NCI-H146 treated with DMSO at 0.1 percent for 48 hours (cell line): ENCODE results near the gene SLC39A8.

Source experiments
- DNase-seq: peaks from one replicate; lab custom pipeline; 2025; ENCODE audit not compliant: unreplicated experiment; lab: John Stamatoyannopoulos, UW

The SLC39A8 gene

DNA sequence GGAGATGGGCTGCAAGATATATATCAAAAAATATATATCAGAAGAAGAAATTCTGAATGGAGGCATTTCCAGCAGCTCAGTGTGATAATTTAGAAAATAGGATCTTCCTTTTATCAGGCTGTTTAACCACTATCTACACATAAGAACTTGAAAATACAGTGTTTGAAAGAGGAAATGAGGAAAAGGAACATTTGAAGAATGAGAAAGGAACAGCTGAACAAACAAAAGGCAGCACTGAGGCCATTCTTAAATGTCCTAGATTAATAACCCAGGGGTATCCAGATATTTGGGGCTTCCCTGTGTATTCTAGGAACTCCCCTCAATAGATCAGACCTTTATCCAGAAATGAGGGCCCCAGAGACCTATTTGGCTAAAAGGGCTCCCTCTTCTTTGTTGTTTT is 4.1 kb downstream of the SLC39A8 start:
- DNase-seq, result no peak

DNA sequence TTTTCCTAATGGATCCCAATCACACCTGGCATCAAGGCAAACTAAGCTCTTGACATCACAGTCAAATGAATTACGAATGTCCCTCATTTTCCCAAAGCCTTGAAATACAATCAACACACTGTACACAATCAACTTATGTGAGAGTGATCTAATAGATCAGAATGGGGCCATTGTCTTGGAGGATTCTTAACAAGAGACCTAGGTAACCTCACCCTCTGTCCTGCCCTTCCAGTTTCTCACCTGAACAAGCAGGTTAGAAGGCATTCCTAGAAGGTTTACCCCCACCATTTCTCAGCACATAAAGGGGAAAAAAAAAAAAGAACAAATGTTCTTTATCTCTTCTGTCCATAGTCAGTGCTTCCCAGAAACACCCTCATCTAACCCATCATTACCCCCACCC is 6.3 kb downstream of the SLC39A8 start:
- DNase-seq, result no peak

DNA sequence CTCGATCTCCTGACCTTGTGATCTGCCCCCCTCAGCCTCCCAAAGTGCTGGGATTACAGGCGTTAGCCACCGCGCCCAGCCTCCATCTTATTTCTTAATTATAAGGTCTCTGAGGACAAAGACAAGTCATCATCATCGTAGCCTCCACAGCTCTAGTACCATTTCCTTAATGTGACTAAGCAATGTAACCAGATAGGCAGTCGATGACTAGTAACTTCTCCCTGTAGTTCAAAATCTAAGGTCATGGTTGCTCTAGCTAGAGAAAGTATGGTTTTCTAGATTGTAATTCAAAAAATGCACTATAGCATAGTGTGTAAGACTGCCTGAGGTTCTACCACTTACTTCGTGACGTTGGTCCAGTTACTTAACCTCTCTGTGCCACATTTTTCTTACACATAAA is 6.9 kb downstream of the SLC39A8 start:
- no peak for DNase-seq

DNA sequence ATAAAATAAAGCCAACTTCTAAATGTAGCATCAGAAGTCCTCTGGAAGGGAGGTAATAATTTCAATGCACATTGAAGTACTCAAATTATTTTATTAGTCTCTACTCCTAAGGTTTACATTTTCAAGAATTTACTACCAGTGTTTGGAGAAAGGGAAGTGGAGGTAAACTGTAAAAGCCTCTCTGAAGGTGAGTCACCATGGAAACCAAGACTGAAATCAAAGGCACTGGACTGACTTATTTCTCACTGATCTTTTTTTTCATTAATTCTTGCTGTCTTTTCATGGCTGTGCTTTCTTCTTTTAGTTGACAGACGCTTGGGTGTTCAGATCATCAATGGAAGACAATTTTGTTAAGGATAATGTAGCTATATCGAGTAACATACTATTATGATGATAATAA is 9.7 kb downstream of the SLC39A8 start:
- DNase-seq, result no peak

DNA sequence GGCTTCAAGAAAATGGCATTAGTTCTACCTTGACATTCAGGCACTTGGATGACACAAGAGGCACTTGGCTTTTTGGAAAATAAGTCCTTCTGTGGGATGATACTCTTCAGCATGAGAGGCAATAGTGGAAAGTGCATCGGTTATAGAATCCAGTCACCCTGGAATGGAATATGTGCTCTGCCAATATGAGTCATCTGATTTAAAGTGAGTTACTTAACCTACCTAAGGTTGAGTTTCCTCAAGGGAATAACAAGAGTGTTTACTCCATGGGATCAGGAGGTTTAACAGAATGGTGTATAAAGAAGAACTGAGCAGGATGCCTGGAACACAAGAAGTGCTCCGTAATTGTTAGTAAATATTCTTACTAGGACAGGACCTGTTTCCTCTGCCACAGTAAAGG is 10.7 kb downstream of the SLC39A8 start:
- no peak for DNase-seq

DNA sequence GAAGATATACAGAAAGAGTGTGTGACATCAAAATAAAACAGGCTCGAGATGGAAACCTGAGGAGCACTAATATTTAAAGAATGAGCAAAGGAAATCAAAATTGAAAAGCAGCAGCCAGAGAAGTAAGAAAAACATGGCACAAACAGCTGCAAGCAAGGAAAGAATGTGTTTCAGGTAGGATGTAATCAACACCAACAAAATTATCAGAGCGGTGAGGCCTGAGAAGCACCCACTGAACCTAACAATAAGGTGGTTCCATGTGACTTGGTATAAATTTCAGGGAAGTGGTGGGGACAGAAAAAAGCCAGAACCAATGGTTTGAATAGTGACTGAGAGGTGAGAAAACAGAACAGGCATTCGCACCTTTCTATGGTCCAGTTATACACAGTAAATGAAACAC is 11.5 kb downstream of the SLC39A8 start:
- no peak for DNase-seq

DNA sequence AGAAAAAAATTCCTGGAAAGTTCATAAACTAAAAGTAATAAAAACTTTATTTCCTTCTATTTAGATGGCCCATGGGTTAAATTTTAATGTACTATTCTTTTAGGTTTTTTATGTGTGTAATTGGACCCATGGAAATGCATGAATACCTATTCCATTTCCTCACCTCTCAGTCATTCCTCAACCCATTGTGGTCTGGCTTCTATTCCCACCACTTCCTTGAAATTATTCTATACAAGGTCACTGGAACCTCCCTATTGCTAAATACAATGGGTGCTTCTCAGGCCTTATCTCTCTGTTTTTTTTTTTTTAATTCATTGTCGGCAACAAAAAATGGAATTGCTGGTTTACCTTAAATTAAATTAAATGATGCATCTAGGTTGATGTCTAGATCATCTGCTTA is 17.2 kb downstream of the SLC39A8 start:
- DNase-seq, result no peak

DNA sequence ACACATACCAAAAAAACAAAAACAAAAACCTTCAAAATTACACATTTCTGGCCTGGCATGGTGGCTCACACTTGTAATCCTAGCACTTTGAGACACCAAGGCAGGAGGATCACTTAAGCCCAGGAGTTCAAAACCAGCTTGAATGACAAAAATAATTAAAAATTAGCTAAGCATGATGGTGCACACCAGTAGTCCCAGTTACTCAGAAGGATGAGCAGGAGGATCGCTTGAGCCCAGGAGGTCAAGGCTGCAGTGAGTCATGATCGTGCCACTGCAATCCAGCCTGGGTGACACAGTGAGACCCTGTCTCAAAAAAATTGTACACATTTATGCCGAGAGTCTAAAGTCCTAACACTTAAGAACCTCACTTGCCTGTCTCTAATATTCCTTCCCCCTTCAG is 18.3 kb downstream of the SLC39A8 start:
- no peak for DNase-seq

DNA sequence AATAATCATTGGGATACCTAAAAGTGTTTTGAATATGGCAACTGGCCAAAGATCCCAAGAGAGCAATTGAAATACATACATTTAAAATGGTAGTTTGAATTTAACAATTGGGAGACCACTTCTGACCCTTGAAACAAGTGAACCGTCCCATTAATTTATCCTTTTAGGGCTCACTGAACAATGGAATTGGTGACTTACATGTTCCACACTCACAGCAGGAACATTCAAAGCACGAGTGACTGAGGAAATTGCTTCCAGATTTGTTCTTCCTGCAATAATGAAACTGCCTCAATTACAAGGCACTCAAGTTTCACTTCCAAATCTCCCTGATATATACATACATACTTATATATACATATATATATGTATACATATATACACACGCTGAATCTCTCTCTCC is 20.6 kb downstream of the SLC39A8 start:
- DNase-seq, result no peak

DNA sequence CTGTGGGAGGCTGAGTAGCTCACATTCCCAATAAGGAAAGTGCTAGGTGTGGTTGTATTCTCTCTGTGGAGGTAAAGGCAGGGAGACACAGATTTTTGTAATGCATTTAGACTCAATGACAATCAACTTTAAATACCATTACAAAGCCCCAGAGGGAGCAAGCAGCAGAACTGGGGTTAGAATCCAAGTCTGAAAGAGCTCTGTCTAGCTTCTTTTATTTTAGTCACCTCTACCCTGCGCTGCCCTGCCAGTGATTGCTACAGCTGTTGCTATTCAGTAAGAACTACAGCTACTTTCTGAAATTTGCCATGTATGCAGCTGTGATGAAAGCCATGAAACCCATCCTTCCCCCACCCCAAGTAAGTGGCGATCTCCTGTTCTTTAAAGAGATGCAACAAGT is 22.5 kb downstream of the SLC39A8 start:
- DNase-seq, result no peak

DNA sequence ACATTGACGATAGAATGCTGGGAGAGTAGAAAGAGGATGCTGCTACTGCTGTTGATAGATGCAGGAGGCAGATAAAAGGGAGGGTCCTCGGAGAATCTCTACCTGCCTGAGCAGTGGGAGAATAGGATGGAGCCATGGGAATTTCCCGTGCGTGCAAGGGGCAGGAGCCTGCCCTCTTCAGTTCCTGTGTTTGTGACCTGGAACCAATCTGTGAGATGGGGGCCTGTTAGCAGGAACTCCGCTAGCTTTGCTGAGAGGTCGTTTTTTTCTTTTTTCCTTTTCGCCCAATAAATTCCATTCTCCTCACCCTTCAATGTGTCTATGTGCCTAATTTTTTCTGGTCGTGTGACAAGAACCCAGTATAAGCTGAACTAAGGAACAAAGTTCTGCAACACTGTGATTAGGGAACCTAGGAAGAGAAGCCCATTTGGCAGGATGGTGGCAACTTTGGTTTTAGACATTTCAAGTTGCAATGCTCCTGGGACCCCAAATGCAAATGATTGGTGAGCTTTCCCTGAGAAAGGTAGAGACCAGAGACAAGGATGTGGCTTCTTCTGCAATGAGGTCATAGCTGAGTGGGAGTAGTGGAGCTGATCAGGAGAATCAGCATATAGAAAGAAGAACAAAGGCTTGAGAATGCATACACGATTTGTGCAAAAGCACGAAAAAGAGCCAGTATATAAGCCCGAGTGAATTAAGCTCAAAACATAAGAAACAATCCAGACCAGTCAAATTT is 23.9 kb downstream of the SLC39A8 start:
- DNase-seq, result no peak

DNA sequence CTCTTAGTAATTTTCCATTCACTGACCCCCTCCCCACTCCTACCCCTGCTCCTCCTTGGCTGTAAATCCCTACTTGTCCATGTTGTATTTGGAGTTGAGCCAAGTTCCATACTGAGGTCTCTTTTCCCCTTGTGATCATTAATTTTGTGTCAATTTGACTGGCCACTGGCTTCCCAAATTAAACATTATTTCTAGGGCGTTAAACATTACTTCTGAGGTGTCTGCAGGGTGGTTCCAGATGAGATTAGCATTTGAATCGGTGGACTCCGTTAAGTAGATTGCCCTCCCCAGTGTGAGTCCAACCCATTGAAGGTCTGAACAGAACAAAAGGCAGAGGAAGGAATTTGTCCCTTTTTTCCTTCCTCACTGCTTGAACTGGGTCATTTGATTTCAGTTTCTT is 25.7 kb downstream of the SLC39A8 start:
- DNase-seq, result no peak

DNA sequence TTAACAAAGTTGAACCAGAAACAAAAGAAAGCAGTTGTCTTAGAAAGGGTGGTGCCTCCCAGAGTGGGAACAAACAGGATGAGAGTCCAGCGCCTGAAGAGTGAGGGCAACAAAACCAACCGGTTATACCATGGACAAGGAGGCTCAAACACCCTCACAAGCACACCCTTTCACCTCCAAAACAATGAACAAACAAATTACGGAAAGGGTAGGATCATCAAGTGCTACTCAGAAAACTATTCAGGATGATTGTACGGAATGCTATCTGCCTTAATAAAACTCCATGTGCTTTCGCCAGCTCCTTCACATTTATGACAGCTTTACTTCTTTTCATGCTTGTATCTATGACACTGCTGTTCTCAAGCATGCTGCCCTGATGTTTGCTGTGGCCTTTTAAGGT is 26.8 kb downstream of the SLC39A8 start:
- DNase-seq, result no peak

DNA sequence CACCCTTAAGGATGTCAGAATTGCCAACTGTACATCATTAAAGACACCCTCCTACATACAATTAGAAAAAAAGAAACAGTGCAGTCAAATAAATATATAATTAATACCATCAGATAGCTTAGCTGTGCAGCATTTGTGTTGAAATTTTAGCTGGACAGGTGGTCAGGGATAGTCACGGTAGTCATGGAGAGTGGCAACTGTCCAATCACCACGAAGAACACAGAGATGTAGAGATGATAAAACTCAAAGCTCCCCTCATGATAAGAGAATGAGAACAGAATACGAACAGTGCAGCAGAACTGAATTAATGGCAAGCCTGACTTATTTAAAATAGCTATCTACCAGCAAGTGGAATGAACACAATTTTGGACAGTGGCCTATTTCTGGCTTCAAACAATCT is 27.2 kb downstream of the SLC39A8 start:
- DNase-seq, result no peak

DNA sequence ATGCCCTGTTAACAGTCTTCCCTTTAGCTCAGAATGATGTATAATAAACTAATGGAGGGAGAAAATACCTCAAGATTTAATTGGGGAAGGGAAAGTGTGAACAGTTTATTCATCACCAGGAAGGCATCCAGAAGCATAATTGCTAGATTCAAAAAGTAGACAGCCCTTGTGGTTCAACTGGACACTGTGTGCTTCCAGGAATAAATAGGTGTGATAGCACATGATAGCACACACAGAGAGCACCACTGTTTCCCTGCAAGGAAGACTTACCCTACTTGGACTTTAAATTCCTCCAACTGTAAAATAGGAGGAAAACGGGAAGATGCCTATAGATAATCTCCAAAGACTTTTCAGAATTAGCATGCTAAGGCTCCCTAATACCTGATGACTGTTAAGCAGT is 27.8 kb downstream of the SLC39A8 start:
- DNase-seq, result no peak

DNA sequence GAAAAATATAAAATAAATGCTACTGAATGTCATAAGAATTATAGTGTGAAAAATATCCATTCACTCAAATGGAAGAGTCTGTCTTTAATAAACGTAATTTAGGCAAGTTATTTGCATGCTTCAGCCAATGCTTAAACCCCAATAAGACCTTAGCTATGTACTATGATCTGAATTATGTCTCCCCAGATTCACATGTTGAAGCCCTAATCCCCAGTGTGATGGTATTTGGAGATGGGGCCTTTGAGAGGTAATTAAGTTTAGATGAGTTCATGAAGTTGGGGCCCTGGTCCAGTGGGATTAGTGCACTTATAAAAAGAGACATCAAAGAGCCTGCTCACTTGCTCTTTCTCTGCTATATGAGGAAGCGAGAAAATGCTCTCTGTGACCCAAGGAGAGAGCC is 28.7 kb downstream of the SLC39A8 start:
- DNase-seq, result no peak

DNA sequence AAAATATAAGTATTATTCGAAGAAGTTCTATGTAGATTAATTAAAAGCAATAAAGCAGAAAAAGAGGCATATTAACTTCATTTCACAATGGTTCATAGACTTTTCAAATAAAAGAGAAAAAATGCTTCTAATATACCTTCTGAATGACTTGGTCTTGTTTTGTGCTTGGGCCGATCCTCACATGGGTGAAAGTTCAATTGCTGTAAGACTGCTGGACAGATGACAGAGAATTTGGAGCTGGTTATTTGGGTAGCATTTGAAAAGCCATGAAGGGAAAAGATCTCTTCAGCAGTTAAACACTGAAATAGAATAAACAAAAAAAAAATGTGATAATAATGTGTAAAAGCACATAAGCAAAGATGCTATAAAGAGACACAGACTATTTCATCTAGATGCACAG is 29.8 kb downstream of the SLC39A8 start:
- DNase-seq, result no peak

DNA sequence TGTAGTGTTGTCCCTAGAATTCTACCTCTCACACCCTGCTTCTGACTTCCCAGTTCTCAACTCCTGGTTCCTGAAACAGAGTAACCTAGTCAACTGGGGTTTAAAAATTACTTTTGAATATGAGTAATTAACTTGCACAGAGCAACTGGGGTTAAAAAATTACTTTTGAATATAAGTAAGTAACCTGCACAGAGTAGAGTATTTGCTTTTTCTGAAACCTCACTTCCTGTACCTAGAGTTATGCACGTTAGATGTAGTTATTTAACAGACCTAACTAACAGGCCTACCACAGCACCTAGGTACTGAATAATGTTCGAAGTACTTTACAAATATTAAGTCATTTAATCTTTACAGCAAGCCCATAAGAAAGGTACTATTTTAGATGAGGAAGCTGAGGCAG is 32.9 kb downstream of the SLC39A8 start:
- DNase-seq, result no peak

DNA sequence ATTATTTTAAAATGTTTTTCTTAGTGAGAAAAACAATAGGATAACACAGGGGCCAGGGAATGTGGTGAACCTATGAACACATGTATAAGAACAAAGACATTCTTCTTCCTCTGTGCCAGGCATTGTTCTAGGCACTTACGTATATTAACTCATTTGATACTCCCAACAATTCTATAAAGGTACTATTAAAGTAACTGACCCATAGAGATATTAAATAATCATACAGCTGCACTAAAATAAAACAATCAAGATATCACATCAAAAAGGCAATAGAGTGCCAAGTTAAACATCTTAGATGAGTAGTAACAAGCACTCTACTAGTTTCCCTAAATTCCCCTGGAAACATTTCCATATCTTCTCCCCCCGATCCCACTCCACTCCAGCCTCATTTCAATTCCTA is 33.4 kb downstream of the SLC39A8 start:
- no peak for DNase-seq

DNA sequence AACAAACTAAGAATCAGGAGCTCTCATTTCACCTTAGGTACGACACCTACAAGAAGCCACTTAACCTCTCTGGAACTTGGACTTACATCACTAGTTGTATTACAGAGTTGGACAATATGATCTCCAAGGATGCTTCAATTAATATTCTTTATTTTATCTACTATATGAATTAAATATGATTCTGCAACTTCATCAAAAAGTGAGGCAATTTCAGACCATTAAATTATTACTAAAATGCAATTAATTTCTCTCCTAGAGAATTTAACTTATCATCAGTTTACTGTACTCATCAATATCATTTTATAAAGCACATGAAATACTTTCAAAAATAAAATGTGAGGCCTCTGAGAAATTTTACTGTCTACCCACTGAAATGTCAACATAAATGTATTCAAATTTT is 33.9 kb downstream of the SLC39A8 start:
- no peak for DNase-seq

DNA sequence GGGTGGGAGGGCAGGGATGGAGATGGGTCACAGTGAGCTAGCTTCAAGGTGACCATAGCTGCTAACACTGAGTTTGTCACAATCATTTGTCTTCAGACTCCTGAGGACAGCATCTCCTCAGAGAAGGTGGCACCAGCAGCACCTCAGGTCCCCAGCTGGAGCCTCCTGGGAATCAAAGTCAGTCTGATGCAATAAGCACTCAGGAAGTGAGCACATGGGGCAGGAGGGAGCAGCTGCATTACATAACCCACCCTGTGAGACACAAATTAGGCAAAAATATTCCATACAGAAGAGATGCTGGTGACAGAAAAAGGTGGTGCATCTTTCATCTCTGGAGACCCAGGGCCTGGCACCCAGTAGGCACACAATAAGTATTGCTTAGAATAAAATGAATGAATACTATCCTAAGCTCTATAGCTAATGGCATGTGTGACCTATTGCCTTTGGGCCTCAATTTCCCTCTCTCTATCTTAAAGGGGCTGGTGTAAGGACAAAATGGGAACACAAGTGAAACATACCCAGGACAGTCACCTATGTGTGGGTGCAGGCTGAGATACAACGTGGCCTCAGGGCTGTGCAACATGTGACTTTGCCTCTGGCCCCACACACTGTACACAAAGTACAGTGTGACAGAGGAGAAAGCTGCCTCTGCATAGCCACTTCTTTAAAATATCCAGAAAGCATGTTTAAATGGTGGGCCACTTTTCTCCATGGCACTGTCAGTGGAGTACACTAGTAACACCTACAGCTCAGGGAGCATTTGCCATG is 37.1 kb downstream of the SLC39A8 start:
- DNase-seq, result no peak

DNA sequence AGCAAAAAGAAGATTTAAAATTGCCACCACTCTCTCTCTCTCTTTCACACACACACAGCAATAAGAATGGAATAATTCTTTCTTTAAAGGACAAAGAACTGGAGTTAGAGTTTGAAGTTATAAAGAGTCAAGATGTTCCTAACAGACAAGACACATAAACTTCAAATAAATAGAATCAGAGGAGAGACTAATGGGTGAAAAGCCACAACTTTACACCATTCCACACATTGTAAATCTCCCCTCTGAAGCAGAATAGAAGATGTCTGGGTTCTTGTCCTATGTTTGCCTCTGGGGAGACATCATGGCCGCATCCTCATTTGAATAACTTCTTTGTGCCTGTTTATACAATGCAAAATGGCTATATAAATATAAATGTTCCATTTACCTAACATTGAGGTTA is 39.6 kb downstream of the SLC39A8 start:
- no peak for DNase-seq

DNA sequence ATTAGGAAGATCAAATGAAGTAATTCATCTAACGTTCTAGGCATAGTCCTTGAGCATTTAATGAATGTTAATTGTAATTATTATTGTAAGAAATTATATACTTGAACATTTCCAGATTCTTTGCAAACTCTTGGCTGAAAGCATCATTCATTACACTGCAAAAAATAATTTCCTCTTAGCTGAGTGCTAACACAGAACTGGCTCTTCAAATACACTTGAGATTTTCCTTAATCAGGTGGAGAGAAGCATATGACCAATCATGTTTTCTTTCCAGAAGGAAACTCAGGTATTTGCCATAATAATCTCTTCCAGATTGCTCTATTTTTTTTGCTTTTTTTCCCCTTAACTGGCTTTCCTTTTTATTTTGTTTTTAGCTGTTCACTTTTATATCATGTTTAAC is 42.5 kb downstream of the SLC39A8 start:
- DNase-seq, result no peak
